NCI-H345 (cell line): Measurements from ENCODE around the gene EPS15.
"Not testable (repeated sequence)": the region's sequence is repeated elsewhere in the genome, so short reads cannot be mapped to it uniquely, and the experiment has no call there.

ENCODE experiments used
- DNase-seq: peaks from one replicate; lab custom pipeline; 2025; lab: John Stamatoyannopoulos, UW

EPS15 gene

DNA sequence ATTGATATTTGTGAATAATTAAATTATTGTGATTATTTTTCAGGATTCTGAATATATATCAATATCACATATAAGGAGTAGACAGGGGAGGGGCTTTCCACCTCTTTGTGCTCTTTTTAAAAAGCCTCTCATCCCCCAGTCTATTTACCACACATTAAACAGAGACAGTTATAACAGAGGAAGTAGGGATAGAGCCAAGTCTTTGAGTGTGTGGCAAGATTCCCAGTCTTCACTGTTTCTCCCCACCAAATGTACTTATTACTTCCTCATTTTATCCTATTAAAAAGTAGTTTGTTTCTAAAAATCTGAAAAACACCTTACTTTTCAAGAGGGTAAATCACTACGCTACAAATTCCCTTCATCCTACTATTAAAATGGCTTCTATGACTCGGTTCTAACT, 46.7 kb downstream of the EPS15 start:
- no peak for DNase-seq

DNA sequence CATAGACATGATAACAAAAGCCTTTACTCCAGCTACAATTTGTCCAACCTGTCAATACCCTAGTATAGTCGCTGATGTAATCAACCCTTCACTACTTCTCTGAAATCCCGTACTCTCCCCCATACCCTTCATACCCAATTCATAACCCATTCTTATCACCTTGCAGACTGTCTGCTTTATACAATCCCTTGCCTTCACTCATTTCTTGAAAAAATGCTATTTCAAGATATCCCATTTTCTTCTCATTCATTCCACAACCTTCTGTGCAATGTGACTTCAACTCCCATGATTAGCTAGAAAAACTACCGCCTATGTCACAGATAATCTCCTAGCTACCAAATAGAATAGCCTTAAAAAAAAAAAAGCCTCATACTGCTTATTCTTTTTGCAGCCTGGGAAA, 49.5 kb downstream of the EPS15 start:
- DNase-seq: no peak

DNA sequence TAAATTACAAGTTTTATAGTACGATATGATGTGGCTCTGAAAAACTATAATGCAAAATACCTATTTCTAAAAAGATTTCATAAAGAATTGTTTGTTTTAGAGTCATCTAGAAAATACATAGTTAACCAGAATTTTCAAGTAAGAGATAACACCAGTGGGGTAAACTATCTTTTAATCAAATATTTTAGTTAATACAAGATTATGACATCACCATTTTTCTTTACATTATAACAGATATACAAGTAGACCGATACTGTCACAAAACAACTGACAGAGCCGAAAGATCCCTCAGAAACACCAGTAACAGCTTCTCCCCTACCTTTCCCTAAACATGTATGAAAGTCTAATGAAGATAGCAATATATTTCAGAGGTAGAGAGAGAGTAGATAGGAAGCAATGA, 54.2 kb downstream of the EPS15 start:
- DNase-seq: no peak

DNA sequence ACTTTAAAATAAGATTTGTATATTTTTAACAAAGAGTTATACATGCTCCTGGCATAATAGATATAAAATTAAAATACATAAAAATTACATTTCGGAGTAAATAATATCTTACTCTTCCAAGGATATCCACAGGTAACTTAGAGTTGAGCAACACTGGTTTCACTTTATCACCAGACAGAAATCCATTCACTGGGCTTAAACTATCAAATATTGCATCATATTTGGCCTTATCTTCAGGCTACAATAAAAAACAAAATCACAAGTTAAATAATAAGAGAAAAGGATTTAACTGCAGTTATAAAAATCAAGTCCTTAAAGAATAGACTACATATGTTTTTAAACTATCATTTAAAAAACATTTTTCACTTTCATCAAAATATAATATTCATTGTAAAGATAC, 55.5 kb downstream of the EPS15 start:
- no peak for DNase-seq

DNA sequence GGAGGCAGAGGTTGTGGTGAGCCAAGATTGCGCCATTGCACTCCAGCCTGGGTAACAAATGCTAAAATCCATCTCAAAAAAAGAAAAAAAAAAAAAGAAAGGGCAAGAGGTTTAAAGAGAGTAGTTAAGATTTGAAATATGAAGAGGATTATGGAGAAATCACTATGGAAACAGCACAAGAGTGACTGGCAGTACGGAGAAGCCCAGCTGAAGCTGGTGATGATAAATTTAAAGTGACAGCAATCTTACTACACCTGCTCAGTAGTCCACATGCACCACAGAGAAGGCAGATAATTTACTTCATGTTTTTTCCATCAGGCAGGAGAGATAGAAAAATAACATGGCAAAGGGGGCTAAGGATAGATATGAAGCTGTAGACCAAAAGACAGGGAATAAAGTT, 56.8 kb downstream of the EPS15 start:
- DNase-seq: not testable (repeated sequence)

DNA sequence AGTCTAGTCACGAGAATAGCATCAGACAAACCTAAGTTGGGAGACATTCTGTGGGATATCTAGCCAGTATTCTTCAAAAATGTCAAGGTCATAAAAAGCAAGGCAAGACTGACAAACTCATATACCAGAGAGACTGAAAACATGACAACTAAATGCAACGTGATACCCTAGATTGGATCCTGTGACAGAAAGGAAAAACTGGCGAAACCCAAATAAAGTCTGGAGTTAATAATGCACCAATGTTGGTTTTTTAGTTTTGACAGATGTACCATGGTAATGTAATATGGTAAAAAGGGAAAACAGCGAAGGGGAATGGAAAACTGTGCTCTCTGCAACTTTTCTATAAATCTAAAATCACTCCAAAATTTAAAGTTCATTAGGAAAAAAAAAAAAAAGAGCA, 64.5 kb downstream of the EPS15 start:
- no peak for DNase-seq

DNA sequence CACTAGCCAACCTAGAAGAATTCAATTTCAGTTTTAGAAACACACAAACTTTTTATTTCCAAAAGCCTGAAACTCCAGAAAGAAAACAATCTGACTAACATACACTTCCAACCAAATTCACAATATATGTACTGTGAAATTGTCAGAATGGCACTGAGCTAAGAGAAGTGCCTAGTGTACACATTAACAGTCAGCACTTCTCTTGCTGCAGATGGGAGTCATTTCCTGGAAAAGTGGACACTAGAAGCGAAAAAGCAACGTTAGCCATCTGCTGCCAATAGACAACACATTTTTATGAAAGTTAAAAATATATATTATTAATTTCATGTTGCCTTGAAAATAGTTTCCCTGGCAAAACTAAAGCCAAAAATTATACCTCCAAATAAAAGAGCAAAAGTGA, 66.1 kb downstream of the EPS15 start:
- DNase-seq: no peak

DNA sequence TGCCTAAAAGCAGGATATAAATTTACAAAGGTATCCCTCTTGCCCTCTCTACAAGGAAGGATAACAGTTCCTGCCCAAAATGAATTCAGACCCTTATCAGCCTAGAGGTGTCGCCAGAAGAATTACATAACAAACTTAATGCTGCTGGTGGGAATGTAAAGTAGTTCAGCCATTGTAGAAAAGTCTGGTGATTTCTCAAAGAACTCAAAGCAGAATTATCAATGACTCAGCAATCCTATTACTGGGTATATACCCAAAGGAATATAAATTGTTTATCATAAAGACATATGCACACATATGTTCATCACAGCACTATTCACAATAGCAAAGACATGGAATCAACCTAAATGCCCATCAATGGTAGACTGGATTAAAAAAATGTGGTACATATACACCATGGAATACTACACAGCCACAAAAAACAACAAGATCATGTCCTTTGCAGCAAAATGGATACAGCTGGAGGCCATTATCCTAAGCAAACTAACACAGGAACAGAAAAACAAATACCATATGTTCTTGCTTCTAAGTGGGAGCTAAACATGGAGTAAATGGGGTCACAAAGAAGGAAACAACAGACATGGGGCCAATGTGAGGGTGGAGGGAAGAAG, 70.1 kb downstream of the EPS15 start:
- DNase-seq: not testable (repeated sequence)

DNA sequence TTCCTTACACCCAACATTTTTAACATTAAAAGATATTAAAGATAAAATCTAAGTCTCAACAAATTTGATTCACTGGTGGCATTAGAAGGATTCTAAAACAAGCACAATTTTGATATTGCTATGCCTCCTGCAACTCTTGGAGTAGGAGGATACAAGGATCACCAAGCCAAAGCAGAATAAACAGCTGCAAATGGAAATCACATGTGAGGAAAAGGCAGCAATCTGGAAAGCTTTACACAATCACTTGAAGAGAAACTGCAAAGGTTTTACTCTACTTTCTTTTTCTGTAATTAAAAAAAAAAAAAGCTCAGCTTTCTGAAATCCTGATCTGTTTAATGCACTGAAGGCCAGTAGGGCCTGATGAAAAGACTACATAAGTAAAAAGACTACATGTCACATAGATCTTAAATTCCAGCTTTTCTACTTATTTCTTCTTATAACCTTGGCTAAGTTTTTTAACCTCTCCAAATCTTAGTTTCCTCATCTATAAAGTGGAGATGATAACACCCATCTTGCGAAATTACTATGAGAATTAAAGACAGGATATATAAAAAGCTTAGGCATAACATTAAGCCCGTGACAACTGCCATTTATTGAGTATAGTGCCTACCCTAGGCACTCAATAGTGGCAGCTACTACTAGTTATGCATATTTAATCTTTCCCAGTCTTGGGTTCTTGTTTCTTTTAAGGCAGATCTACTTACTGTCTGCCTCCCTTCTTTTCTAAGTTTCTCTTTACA, 73.5 kb downstream of the EPS15 start:
- no peak for DNase-seq

DNA sequence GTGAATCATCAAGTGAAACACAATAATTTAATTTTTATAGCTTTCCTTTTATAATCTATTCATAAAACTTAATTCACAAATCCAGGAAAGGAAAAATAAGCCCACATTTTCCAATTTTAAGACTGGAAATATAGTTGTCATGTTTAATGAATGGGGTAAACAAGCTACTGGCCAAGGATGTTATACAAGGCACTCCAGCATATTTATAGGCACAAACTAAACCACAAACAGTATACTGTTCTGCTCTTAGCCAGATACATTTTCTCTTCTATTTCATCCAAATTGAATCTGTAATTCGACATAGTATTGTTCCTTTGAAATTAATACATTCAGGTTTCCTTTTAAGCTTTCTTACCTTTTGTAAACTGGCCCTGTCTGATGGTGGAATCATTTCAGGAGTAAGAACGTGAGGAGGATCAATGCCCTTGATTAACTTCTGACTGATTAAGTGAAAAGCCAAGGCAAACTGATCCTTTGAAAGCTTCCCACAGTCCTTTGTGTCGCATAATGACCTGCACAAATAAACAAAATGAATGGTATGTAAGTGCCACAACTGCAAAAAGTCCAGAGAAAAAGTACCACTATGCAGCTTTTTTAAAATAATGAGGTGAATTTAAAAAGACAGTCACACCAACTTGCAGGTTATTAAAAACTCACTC, 74.4 kb downstream of the EPS15 start:
- DNase-seq: no peak

DNA sequence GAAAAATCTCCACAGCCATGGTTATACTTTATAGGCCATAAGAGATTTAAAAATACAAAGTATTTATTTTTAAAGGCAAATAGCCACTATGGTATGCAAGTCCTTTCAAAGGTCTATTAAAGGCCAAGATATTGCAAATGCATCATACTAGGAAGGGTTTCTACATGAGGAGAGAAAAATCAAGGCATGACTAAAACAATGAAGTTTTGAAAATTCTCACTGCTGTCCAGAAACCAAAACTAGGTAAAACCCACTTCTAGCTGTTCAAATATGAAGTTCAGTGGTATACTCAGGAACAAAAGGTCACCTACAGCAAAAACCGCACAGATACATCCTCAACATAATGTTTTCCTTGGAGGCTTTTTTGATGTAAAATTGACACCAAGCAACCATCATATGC, 75.0 kb downstream of the EPS15 start:
- DNase-seq: no peak

DNA sequence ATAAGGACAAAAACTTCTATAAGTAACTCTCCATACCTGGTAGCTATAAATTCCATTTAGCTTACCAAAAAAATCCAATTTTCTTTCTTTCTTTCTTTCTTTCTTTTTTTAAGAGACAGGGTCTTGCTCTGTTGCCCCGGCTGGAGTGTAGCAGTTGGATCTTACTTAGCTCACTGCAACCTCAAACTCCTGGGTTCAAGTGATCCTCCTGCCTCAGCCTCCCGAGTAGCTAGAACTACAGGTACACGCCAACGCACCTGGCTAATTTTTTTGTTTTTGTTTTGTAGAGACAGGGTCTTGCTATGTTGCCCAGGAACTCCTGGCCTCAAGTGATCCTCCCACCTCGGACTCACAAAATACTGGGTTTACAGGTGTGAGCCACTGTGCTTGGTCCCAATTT, 75.5 kb downstream of the EPS15 start:
- no peak for DNase-seq

DNA sequence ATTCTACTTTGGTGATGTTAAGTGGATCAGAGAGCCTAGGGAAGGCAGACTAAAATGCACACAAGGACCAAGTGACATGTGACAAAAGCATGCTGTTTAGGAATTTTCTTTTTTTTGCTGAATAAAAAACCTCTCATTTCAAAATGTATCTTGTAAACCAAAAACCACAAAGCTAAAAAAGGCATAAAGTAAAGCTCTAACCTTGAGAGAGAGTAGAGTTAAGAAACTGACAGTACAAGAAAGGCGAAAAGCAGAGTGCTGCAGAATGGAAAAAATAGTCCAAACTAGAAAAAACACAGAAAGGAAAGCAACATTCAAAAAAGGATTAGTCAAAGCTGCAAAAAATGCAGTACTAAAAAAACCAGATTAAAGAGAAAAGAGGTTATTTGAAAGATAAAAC, 76.5 kb downstream of the EPS15 start:
- no peak for DNase-seq

DNA sequence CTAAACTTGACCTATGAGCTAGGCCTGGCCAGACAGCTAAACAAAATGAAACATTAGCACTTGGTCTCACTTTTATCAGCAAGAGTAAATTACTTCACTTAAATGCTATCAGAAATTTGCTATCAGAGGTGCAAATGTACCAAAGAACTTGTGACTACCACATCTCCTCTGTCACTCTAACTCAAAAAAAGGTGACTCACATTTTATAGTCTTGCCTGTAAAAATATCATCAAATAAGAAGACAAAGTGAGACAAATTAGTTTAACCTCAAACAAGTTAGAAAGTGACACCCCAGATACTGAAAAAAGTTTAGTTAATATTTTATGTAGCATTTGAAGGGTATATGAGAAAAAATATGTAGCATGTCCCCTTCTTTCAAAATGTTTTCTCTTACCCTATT, 76.9 kb downstream of the EPS15 start:
- DNase-seq: no peak

DNA sequence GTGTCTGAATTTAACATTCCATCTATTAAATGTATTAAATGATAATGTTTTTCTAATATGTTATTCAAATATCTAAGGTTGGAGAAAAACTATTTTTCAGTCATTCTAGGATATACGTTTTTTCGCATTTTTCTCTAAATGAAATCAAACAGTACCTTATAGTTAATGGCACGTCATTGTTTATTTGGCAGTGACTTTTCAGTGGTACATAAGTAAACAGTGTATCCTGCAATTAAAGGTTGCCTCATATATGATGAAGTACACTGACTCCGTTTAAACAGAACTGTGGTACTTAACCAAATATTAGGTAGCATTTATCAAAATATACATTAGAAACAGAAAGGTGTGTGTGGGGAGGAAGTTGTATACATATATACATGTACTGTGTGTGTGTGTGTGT, 79.2 kb downstream of the EPS15 start:
- no peak for DNase-seq

DNA sequence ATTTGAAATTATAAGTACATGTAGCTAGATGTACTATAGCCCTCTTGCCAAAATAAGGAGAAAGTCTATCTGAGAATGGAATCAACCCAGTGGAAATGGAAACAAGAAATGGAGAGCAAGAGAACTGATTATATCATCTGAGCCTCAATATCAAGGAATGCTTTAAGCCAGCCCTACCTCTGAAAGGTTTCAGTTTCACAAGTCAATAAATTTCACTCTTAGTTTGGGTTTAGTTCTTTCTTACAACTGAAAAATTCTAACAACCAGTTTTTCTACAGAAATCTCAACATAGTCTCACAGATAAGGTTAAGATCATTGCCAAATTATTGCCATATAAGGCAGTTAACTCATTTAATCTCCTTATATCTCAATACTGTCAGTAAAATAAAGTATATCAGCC, 80.0 kb downstream of the EPS15 start:
- DNase-seq: no peak

DNA sequence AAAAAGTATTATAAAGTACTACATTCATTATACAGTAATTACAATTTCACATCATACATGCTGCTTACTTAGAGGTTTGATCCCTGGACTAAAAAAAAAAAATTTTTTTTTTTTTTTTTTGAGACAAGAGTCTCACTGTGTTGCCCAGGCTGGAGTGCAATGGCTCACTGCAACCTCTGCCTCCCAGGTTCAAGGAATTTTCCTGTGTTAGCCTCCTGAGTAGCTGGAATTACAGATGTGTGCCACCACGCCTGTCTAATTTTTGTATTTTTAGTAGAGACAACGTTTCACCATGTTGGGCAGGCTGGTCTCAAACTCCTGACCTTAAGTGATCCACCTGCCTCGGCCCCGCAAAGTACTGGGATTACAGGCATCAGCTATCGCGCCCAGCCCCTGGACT, 81.7 kb downstream of the EPS15 start:
- DNase-seq: not testable (repeated sequence)

DNA sequence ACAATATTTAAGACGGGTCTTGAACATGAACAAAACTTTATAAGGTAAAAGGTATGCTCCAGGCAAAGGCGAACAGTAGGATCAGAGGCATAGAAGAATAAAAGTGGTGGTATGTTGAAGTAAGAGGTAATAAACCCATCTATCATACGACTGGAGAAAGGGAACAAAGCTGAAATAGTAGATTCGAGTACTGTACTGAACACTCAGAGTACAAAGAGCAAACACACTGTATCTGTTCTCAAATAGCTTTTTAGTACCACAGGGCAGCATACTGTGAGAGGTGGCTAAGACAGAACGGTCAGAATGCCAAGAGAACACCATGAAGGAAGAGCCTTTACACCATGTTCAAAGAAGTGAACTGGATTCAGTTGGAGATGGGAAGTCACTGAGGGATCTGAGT, 83.2 kb downstream of the EPS15 start:
- DNase-seq: no peak

DNA sequence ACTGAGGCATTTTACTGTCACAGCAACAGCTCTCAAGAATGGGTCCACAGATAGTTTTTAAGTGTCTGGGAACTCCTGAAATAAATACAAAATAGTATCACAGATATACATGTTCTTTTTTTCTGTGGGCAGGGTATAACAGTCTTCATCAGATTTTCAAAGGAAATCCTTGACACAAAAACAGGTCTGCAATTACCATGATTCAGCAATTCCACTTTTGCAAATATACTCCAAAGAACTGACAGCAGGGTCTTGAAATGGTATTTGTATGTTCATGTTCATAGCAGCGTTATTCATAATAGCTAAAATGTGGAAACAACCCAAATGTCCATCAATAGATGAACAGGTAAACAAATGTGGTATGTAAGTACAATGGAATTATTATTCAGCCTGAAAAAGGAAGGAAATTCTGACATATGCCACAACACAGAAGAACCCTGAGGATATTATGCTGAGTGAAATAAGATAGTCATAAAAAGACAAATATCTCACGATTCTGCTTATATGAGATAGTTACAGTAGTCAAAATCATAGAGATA, 85.0 kb downstream of the EPS15 start:
- DNase-seq: no peak

DNA sequence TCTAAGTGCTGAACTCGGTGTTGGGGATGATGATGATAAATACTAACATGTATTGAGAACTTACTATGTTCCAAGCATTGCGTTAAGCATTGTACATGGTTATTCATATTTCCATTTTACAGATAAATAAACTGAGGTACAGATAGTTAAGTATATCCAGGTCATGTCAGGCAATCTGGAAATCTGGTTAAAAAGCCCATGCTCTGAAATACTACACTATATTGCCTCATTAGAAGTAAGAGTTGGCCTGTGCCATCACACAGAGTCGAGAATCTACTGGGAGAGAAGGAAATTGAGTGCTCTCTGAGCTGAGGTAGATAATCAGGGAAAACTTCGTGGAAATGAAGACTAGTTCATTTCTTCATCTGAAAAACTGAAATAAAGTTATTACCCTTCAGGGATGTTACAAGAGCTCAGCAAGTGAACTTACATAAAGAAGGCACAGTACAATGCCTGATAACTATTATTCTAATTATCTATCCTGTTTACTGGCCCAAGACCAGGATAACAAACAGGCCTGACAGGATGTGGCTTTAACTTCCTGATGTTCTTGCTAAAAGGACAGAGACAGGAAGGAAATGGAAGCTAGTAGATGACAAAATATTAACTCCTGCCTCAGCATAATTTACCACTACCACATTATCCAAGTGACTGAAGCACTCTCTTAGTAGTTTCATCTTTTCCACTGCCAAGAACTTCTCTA, 85.6 kb downstream of the EPS15 start:
- no peak for DNase-seq

DNA sequence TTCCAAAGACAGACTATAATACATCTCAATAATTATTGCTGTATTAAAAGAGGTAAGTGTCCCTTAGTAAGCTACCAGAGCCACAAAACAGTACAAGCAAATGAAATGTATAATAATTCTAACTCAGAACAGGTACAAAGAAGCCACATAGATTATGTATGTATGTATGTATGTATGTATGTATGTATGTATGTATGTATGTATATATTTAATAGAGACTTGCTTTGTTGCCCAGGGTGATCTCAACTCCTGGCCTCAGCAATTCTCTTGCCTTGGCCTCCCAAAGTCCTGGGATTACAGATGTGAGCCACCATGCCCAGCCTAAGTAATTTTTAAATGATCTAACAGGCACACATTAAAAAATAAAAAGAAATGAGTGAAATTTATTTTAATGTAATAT, 86.9 kb downstream of the EPS15 start:
- no peak for DNase-seq

DNA sequence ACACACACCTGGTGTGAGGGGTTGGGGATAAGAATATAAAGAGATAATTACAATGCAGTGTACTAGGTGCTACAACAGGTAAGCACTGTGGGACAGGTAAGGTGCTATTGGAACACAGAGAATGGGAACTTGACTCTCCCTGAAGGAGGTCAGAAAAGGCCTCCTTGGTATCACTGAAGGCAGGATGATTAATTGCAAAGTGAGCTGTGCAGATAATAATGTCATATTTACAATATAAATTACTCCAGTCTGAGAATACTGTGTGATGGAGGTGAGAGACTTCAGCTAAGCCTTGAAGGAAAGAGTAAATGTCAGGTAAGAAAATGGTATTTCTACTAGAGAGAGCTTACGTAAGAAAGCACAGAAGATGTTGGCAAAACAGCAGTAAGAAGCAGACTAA, 91.6 kb downstream of the EPS15 start:
- DNase-seq: no peak

DNA sequence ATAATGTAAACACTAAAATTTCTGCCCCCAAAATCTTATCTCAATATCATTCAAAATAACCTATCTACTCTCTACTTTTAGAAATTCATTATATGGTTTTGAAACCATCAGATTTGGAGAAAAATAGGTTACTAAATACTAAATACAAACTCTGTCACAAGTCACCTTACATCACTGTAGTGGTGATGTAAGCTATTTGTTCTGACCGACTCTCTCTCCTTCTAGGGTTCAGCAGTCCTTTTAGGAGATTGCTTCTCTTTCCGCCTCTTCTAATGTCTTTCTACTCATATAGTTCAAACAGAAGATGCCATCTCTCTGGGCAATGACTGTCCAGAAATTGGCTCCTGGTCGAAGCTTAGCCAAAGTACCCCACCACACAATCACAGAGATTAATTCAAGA, 93.1 kb downstream of the EPS15 start:
- no peak for DNase-seq
